ENCODE results near the gene EIF5A.

Gene EIF5A

GRCh38 chr17:7322520-7323194 lies 15.2 kb downstream of the EIF5A start:
- no peak overlapping the region for H3K27ac ChIP-seq
- no peak for DNase-seq (ENCODE audit: low spot score)
- H3K4me3 ChIP-seq: no peak overlapping the region
- TF ChIP-seq, protein P1, sequence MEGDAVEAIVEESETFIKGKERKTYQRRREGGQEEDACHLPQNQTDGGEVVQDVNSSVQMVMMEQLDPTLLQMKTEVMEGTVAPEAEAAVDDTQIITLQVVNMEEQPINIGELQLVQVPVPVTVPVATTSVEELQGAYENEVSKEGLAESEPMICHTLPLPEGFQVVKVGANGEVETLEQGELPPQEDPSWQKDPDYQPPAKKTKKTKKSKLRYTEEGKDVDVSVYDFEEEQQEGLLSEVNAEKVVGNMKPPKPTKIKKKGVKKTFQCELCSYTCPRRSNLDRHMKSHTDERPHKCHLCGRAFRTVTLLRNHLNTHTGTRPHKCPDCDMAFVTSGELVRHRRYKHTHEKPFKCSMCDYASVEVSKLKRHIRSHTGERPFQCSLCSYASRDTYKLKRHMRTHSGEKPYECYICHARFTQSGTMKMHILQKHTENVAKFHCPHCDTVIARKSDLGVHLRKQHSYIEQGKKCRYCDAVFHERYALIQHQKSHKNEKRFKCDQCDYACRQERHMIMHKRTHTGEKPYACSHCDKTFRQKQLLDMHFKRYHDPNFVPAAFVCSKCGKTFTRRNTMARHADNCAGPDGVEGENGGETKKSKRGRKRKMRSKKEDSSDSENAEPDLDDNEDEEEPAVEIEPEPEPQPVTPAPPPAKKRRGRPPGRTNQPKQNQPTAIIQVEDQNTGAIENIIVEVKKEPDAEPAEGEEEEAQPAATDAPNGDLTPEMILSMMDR (IDR thresholded peaks at IDR 0.05): no peak

- TF ChIP-seq, protein P1 (IDR thresholded peaks at IDR 0.05): peak; percentile 73
- no peak overlapping the region for H3K4me3 ChIP-seq
- no peak overlapping the region for H3K27ac ChIP-seq
- no peak for DNase-seq (ENCODE audit: low spot score)
Observed at GRCh38 chr17:7323731-7324437, 16.5 kb downstream of the EIF5A start.

GRCh38 chr17:7324438-7324779 lies 17.0 kb downstream of the EIF5A start:
- H3K4me3 ChIP-seq: no peak overlapping the region
- H3K27ac ChIP-seq: no peak overlapping the region
- TF ChIP-seq, protein P1 (IDR thresholded peaks at IDR 0.05): no peak
- DNase-seq (ENCODE audit: low spot score): no peak

DNA sequence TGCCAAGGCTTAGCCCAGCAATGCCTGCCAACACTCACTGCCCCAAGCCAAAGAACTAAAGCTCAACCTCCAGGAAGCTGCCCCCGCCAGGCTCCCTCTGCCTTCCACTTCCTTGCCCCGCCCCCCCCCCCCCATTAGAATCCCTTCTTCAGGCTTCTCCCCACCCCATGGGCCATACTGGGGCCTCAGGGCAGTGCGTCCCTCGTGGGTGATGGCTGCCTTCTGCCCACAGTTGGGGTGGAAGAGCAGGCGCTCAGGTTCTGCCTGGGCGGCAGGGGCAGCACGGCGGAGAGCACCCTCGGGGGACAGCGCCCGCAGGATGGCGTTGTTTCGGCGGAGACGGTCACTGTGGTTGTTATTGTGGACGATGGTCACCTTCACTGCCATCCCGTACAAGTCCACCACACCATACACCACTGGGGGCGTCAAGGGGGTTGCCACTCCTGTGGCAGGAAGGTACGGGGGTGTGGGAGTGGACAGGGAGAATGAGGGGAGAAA lies 17.7 kb downstream of the EIF5A start:
- H3K4me3 ChIP-seq: no peak overlapping the region
- DNase-seq (ENCODE audit: low spot score): no peak
- H3K27ac ChIP-seq: no peak overlapping the region
- TF ChIP-seq, protein P1 (IDR thresholded peaks at IDR 0.05): no peak

- TF ChIP-seq, protein P1 (IDR thresholded peaks at IDR 0.05): no peak
- Histone ChIP-seq H3K4me3 (no peak overlapping the region), H3K27ac (no peak overlapping the region)
- no peak for DNase-seq (ENCODE audit: low spot score)
Observed at GRCh38 chr17:7326186-7326585, 18.8 kb downstream of the EIF5A start.

- H3K4me3 ChIP-seq: no peak overlapping the region
- TF ChIP-seq, protein P1 (IDR thresholded peaks at IDR 0.05): no peak
- H3K27ac ChIP-seq: no peak overlapping the region
- no peak for DNase-seq (ENCODE audit: low spot score)
Observed at GRCh38 chr17:7327056-7327455, 19.6 kb downstream of the EIF5A start.

- no peak overlapping the region for H3K4me3 ChIP-seq
- no peak for DNase-seq (ENCODE audit: low spot score)
- no peak overlapping the region for H3K27ac ChIP-seq
- TF ChIP-seq, protein P1 (IDR thresholded peaks at IDR 0.05): no peak
Observed at GRCh38 chr17:7327501-7327900, 20.1 kb downstream of the EIF5A start.
